B cell (primary cell): ENCODE measurements around the gene SINHCAF. TPM values are rescaled to one million over a fixed set of nuclear protein-coding genes. Genes with fewer than 3 reads are reported as not detected.

Experiments used
- ATAC-seq: fragments of 200-7000 bp; cut with Tn5 transposase; one replicate; pipeline ENCODE4 v1.10.0; 2021; ENCODE audit warnings: low read depth, mild to moderate bottlenecking, moderate number of reproducible peaks, moderate library complexity
- CTCF ChIA-PET: fragments of 350-600 bp; sonication (Branson Sonifier 250); formaldehyde crosslinking; loops from one replicate; lab custom pipeline; 2021; ENCODE audit warnings: antibody characterized with exemption, inconsistent platforms; lab: Charles Lee
- POLR2A ChIA-PET: fragments of 350-600 bp; sonication (Branson Sonifier 250); formaldehyde crosslinking; loops from one replicate; lab custom pipeline; 2021; ENCODE audit warnings: antibody characterized with exemption; lab: Charles Lee
- DNase-seq: peaks from one replicate; pipeline ENCODE4 v3.0.0; 2013
- H2AFZ ChIP-seq: 2 replicates; pipeline ENCODE4 v1.6.1; 2012; ENCODE audit warnings: mild to moderate bottlenecking, low read depth, low read length; ENCODE audit not compliant: insufficient read depth, poor library complexity, severe bottlenecking
- H3K27ac ChIP-seq, 2 donors: 1 replicate in 1 of 2; 2 replicates in 1 of 2; pipeline ENCODE4 v1.5.1; 2012 to 2013; ENCODE audit warnings: low read length in 2 of 2, mild to moderate bottlenecking in 2 of 2, moderate library complexity in 1 of 2
- H3K27me3 ChIP-seq, 4 experiments: fragments of 200-600 bp in 1 of 4; sonication (generic) in 1 of 4; replicated peaks in 1 of 4; 1 replicate in 2 of 4; 2 replicates in 2 of 4; pipeline versions ENCODE4 v1.6.1 to v1.7.0; 2013 to 2016; ENCODE audit warnings: low read length in 3 of 4, mild to moderate bottlenecking in 2 of 4, mixed read lengths in 1 of 4, moderate library complexity in 1 of 4; ENCODE audit not compliant: insufficient read depth in 4 of 4, control insufficient read depth in 3 of 4; ENCODE audit errors: control extremely low read depth in 1 of 4
- H3K36me3 ChIP-seq, 2 experiments: replicated peaks in 1 of 2; 1 replicate in 1 of 2; 2 replicates in 1 of 2; pipeline versions ENCODE4 v1.6.1 to v1.7.1; 2013; ENCODE audit warnings: low read length in 1 of 2; ENCODE audit not compliant: insufficient read depth in 2 of 2, control insufficient read depth in 1 of 2; ENCODE audit errors: control extremely low read depth in 1 of 2, extremely low read depth in 1 of 2
- H3K4me1 ChIP-seq, 2 donors: fragments of 200-600 bp in 1 of 2; sonication (generic) in 1 of 2; 1 replicate in 1 of 2; 2 replicates in 1 of 2; pipeline versions ENCODE4 v1.5.1 to v1.6.1; 2013 to 2017; ENCODE audit warnings: low read length in 2 of 2; ENCODE audit not compliant: control insufficient read depth in 2 of 2, insufficient read depth in 2 of 2
- H3K4me2 ChIP-seq: replicated peaks from 2 replicates; pipeline ENCODE3; 2012; ENCODE audit warnings: mild to moderate bottlenecking, low read depth, low read length; ENCODE audit not compliant: poor library complexity, severe bottlenecking
- H3K4me3 ChIP-seq, 5 experiments: fragments of 200-600 bp in 1 of 5; sonication (generic) in 1 of 5; 1 replicate in 3 of 5; 2 replicates in 2 of 5; pipeline versions ENCODE4 v1.5.1 to v1.7.0; 2011 to 2016; ENCODE audit warnings: low read length in 4 of 5, mild to moderate bottlenecking in 4 of 5, low read depth in 2 of 5, control low read depth in 1 of 5, moderate library complexity in 1 of 5; ENCODE audit not compliant: insufficient read depth in 1 of 5; ENCODE audit errors: control extremely low read depth in 1 of 5, extremely low read depth in 1 of 5
- H3K79me2 ChIP-seq: fragments of 200-600 bp; sonication (generic); one replicate; pipeline ENCODE4 v1.6.0; 2016; ENCODE audit warnings: low read length; ENCODE audit not compliant: control insufficient read depth, insufficient read depth
- H3K9ac ChIP-seq: fragments of 200-600 bp; sonication (generic); 2 replicates; pipeline ENCODE4 v1.6.1; 2017; ENCODE audit warnings: mild to moderate bottlenecking, low read length, moderate library complexity
- H3K9me3 ChIP-seq, 3 donors: one replicate each; pipeline versions ENCODE4 v1.6.1 to v1.7.1; 2013; ENCODE audit warnings: low read length in 2 of 3; ENCODE audit not compliant: control insufficient read depth in 2 of 3, insufficient read depth in 1 of 3; ENCODE audit errors: control extremely low read depth in 1 of 3
- H4K20me1 ChIP-seq: 2 replicates; pipeline ENCODE4 v1.6.0; 2012; ENCODE audit warnings: mild to moderate bottlenecking, low read length; ENCODE audit not compliant: insufficient read depth, control insufficient read depth, poor library complexity, severe bottlenecking
- H3K27ac Mint-ChIP-seq: one replicate; pipeline ENCODE4 v1.8.0; 2021; ENCODE audit warnings: mixed read lengths
- H3K27me3 Mint-ChIP-seq: one replicate; pipeline ENCODE4 v1.8.0; 2021; ENCODE audit warnings: mixed read lengths
- H3K4me1 Mint-ChIP-seq: one replicate; pipeline ENCODE4 v1.8.0; 2021; ENCODE audit warnings: mixed read lengths
- H3K4me3 Mint-ChIP-seq: one replicate; pipeline ENCODE4 v1.8.0; 2021; ENCODE audit warnings: mixed read lengths
- H3K9me3 Mint-ChIP-seq: one replicate; pipeline ENCODE4 v1.8.0; 2022; ENCODE audit warnings: mixed read lengths; ENCODE audit not compliant: insufficient read depth
- EZH2 ChIP-seq: IDR thresholded peaks from 2 replicates; pipeline ENCODE4 v1.6.1; 2012; ENCODE audit warnings: borderline replicate concordance, low read depth, mild to moderate bottlenecking, moderate library complexity, low read length; ENCODE audit not compliant: insufficient read depth, poor library complexity, severe bottlenecking
- WGBS: methylation state at CpG from one replicate; pipeline ENCODE4 v1.1.5; 2013; ENCODE audit warnings: missing lambda C conversion rate; ENCODE audit not compliant: insufficient coverage; 5-methylcytosine and 5-hydroxymethylcytosine counted together
- intact Hi-C: fragments of 100-400 bp; cut with micrococcal nuclease; formaldehyde crosslinking; loops from one replicate; pipeline ENCODE4 v1.10.0; 2022
- polyA plus RNA-seq: library from polyadenylated mRNA; depleted of rRNA; stranded (reverse); fragments of >200 nt; gene quantifications from 2 replicates; pipeline ENCODE4 v1.2.3, GENCODE V29; 2012
- total RNA-seq, 2 donors: library from RNA; stranded (reverse); fragments of 120-200 nt in 1 of 2; gene quantifications; 1 replicate in 1 of 2; 2 replicates in 1 of 2; pipeline versions ENCODE4 v1.2.3 to v1.2.4, GENCODE V29; 2013 to 2022
- TF ChIP-seq, protein P1 (sequence below): fragments of 200-600 bp; IDR thresholded peaks from one replicate; pipeline ENCODE4 v1.8.0; 2022; ENCODE audit warnings: antibody characterized with exemption, mild to moderate bottlenecking

SINHCAF gene
- total and polyA plus RNA-seq, 2 donors (not counting 1 experiment from before 2014, with no cell fraction given): 43.5 to 129 TPM

DNA sequence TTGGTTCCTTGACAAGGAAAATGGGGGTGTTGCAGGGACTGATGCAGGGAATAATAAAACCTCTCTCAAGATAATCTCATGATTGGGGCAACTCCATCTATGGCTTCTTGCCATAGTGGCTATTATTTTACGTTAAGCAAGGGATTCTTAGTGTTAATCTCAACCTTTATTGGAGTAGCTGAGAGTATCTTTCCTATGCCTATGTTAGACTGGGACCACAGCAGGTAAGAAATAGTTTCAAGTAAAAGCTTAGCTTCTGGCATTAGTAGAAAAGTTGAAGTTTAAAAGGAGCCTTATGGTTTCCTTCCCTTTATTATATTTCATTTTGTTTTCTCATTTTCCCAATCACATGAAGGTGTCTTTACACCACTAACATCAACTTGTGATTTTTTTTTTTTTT, 16.7 kb downstream of the SINHCAF start:
- Histone ChIP-seq H3K9ac (no peak overlapping the region), H3K4me1 (peaks cover 0 to 3% of the 10 kb centered on the region in 2 donors), H3K79me2 (peaks cover 99% of the 10 kb centered on the region), H4K20me1 (peaks cover 92% of the 10 kb centered on the region), H3K36me3 (peaks cover 7 to 33% of the 10 kb centered on the region in 2 experiments), H3K4me2 (no peak overlapping the region), H3K27me3 (no peaks in the 10 kb centered on the region), H3K27ac (no peak overlapping the region), H3K4me3 (no peak overlapping the region), H3K9me3 (peaks cover 0 to 2% (median 0%) of the 10 kb centered on the region in 3 donors), H2AFZ (no peak overlapping the region)
- no peak for ATAC-seq
- no peak overlapping the region for H3K27ac Mint-ChIP-seq
- no peak for TF ChIP-seq EZH2
- TF ChIP-seq, protein P1, sequence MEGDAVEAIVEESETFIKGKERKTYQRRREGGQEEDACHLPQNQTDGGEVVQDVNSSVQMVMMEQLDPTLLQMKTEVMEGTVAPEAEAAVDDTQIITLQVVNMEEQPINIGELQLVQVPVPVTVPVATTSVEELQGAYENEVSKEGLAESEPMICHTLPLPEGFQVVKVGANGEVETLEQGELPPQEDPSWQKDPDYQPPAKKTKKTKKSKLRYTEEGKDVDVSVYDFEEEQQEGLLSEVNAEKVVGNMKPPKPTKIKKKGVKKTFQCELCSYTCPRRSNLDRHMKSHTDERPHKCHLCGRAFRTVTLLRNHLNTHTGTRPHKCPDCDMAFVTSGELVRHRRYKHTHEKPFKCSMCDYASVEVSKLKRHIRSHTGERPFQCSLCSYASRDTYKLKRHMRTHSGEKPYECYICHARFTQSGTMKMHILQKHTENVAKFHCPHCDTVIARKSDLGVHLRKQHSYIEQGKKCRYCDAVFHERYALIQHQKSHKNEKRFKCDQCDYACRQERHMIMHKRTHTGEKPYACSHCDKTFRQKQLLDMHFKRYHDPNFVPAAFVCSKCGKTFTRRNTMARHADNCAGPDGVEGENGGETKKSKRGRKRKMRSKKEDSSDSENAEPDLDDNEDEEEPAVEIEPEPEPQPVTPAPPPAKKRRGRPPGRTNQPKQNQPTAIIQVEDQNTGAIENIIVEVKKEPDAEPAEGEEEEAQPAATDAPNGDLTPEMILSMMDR: no peak
- WGBS: 83% methylated on average over 1 of the region's 1 CpG
- ChIA-PET CTCF (interaction anchor here (0.7 kb wide), 1 partner anchor 48 kb away, joined by 3 read pairs; no protein-coding TSS in a partner anchor), POLR2A (interaction anchor here (0.7 kb wide), 1 partner anchor 13 kb away, joined by 5 read pairs; no protein-coding TSS in a partner anchor)
- intact Hi-C loops: no loop called here
- DNase-seq: no peak
- H3K9me3 Mint-ChIP-seq: no peaks in the 10 kb centered on the region
- peaks cover 54% of the 10 kb centered on the region for H3K4me1 Mint-ChIP-seq
- H3K27me3 Mint-ChIP-seq: no peaks in the 10 kb centered on the region
- no peak overlapping the region for H3K4me3 Mint-ChIP-seq

DNA sequence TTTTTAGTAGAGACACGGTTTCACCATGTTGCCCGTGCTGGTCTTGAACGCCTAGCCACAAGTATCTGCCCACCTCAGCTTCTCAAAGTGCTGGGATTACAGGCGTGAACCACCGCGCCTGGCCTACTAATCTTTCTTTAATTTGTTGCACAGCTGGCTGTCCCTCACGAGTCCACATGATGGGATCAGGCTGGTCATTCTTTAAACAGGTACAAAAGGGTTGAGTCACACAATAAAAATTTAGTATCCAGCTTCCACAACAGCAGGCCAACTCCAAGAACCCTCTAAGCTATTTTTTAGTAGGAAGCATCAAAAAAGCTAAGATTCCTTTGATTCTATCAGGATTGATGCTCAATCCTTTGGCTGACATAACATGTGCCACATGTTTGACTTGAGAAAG, 17.8 kb downstream of the SINHCAF start:
- no peak overlapping the region for H3K27ac ChIP-seq
- ChIA-PET POLR2A (no interaction called here), CTCF (interaction anchor here (1.3 kb wide), 1 partner anchor 15 kb away, joined by 3 read pairs; no protein-coding TSS in a partner anchor)
- Mint-ChIP-seq H3K4me1 (peaks cover 54% of the 10 kb centered on the region), H3K4me3 (no peak overlapping the region), H3K27ac (peak overlapping the region; percentile 46), H3K27me3 (no peaks in the 10 kb centered on the region), H3K9me3 (no peaks in the 10 kb centered on the region)
- H3K79me2 ChIP-seq: peaks cover 99% of the 10 kb centered on the region
- H2AFZ ChIP-seq: no peak overlapping the region
- 95% methylated on average over 6 of the region's 7 CpGs for WGBS
- H3K36me3 ChIP-seq: peaks cover 12 to 45% of the 10 kb centered on the region in 2 experiments
- H3K4me3 ChIP-seq: no peak overlapping the region
- no peaks in the 10 kb centered on the region for H3K27me3 ChIP-seq
- ATAC-seq (no peak), DNase-seq (no peak)
- H3K9ac ChIP-seq: no peak overlapping the region
- intact Hi-C loops: no loop called here
- H3K4me1 ChIP-seq: peaks cover 0 to 3% of the 10 kb centered on the region in 2 donors
- no peak overlapping the region for H3K4me2 ChIP-seq
- peaks cover 80% of the 10 kb centered on the region for H4K20me1 ChIP-seq
- no peak for TF ChIP-seq EZH2
- peaks cover 0 to 2% (median 0%) of the 10 kb centered on the region in 3 donors for H3K9me3 ChIP-seq
